MM.1S (cell line): ENCODE results near the gene GULP1.

Source experiments
- DNase-seq: peaks from one replicate; pipeline ENCODE4 v3.0.0-alpha.2; 2015
- H2AFZ ChIP-seq: fragments of 300-600 bp; sonication (generic); 2 replicates; pipeline ENCODE4 v1.6.0; 2016; ENCODE audit warnings: antibody characterized with exemption, low read length
- H3F3A ChIP-seq: fragments of 300-600 bp; sonication (generic); 2 replicates; pipeline ENCODE4 v1.6.1; 2016; ENCODE audit warnings: mild to moderate bottlenecking, antibody characterized with exemption, low read length, moderate library complexity, mixed read lengths; ENCODE audit not compliant: insufficient read depth
- H3K27ac ChIP-seq: fragments of 300-600 bp; sonication (generic); 2 replicates; pipeline ENCODE4 v1.5.1; 2016; ENCODE audit warnings: mild to moderate bottlenecking, low read length
- H3K27me3 ChIP-seq: fragments of 300-600 bp; sonication (generic); replicated peaks from 2 replicates; pipeline ENCODE4 v1.6.0; 2016; ENCODE audit warnings: low read length; ENCODE audit not compliant: insufficient read depth
- H3K36me3 ChIP-seq: fragments of 300-600 bp; sonication (generic); replicated peaks from 2 replicates; pipeline ENCODE4 v1.6.1; 2016; ENCODE audit warnings: mild to moderate bottlenecking, low read length, mixed read lengths; ENCODE audit not compliant: insufficient read depth
- H3K4me1 ChIP-seq: fragments of 300-600 bp; sonication (generic); 2 replicates; pipeline ENCODE4 v1.6.1; 2016; ENCODE audit warnings: low read length, mixed read lengths
- H3K4me2 ChIP-seq: fragments of 300-600 bp; sonication (generic); 2 replicates; pipeline ENCODE4 v1.6.0; 2016; ENCODE audit warnings: low read depth, low read length
- H3K4me3 ChIP-seq: fragments of 300-600 bp; sonication (generic); 2 replicates; pipeline ENCODE4 v1.5.1; 2016; ENCODE audit warnings: low read length, mixed read lengths
- H3K79me2 ChIP-seq: fragments of 300-600 bp; sonication (generic); 2 replicates; pipeline ENCODE4 v1.6.1; 2016; ENCODE audit warnings: mixed run types, low read length, mixed read lengths
- H3K9ac ChIP-seq: fragments of 300-600 bp; sonication (generic); 2 replicates; pipeline ENCODE4 v1.6.1; 2016; ENCODE audit warnings: low read length, mixed read lengths
- H3K9me2 ChIP-seq: fragments of 300-600 bp; sonication (generic); replicated peaks from 2 replicates; pipeline ENCODE4 v1.6.1; 2016; ENCODE audit warnings: mild to moderate bottlenecking, low read length, mixed read lengths; ENCODE audit not compliant: insufficient read depth
- H3K9me3 ChIP-seq: fragments of 300-600 bp; sonication (generic); replicated peaks from 2 replicates; pipeline ENCODE4 v1.6.1; 2016; ENCODE audit warnings: mild to moderate bottlenecking, low read length, mixed read lengths; ENCODE audit not compliant: insufficient read depth
- H4K20me1 ChIP-seq: fragments of 300-600 bp; sonication (generic); 2 replicates; pipeline ENCODE4 v1.6.1; 2016; ENCODE audit warnings: mild to moderate bottlenecking, low read length, moderate library complexity, mixed read lengths; ENCODE audit not compliant: insufficient read depth
- CTCF ChIP-seq: fragments of 300-600 bp; sonication (generic); IDR thresholded peaks from 2 replicates; pipeline ENCODE4 v1.5.1; 2016; ENCODE audit warnings: antibody characterized with exemption, low read length, mixed read lengths
- EZH2 ChIP-seq: fragments of 300-600 bp; sonication (generic); optimal IDR thresholded peaks from 2 replicates; pipeline ENCODE3; 2017; ENCODE audit warnings: low read depth, mild to moderate bottlenecking, antibody characterized with exemption, low read length, mixed read lengths
- EZH2phosphoT487 ChIP-seq: fragments of 300-600 bp; sonication (generic); IDR thresholded peaks from 2 replicates; pipeline ENCODE4 v1.6.1; 2018; ENCODE audit warnings: antibody characterized with exemption, low read length

Gene GULP1

GRCh38 chr2:188383158-188383557 lies 91.5 kb downstream of the GULP1 start:
- Histone ChIP-seq H3K9me2 (no peaks in the 10 kb centered on the region), H3K27me3 (no peaks in the 10 kb centered on the region), H3K79me2 (no peaks in the 10 kb centered on the region), H3K4me2 (no peak overlapping the region), H3K27ac (no peak overlapping the region), H3F3A (no peaks in the 10 kb centered on the region), H2AFZ (no peak overlapping the region), H3K4me1 (no peaks in the 10 kb centered on the region), H4K20me1 (no peaks in the 10 kb centered on the region), H3K4me3 (no peak overlapping the region), H3K9me3 (no peaks in the 10 kb centered on the region), H3K9ac (no peak overlapping the region), H3K36me3 (no peaks in the 10 kb centered on the region)
- TF ChIP-seq EZH2: no peak
- no peak for TF ChIP-seq EZH2phosphoT487
- TF ChIP-seq CTCF: no peak
- DNase-seq: peak; percentile 31

- no peaks in the 10 kb centered on the region for H3K9me2 ChIP-seq
- no peak overlapping the region for H3K9ac ChIP-seq
- TF ChIP-seq CTCF: no peak
- no peak overlapping the region for H2AFZ ChIP-seq
- no peaks in the 10 kb centered on the region for H3F3A ChIP-seq
- no peak for DNase-seq
- no peak overlapping the region for H3K27ac ChIP-seq
- no peaks in the 10 kb centered on the region for H4K20me1 ChIP-seq
- H3K27me3 ChIP-seq: no peaks in the 10 kb centered on the region
- no peaks in the 10 kb centered on the region for H3K36me3 ChIP-seq
- no peak overlapping the region for H3K4me3 ChIP-seq
- no peaks in the 10 kb centered on the region for H3K4me1 ChIP-seq
- H3K79me2 ChIP-seq: no peaks in the 10 kb centered on the region
- H3K4me2 ChIP-seq: no peak overlapping the region
- H3K9me3 ChIP-seq: no peaks in the 10 kb centered on the region
Measured at GRCh38 chr2:188385857-188386256, 94.2 kb downstream of the GULP1 start.

GRCh38 chr2:188388831-188389230 lies 97.2 kb downstream of the GULP1 start:
- no peaks in the 10 kb centered on the region for H3K79me2 ChIP-seq
- no peaks in the 10 kb centered on the region for H3K9me2 ChIP-seq
- H3K4me3 ChIP-seq: no peak overlapping the region
- H4K20me1 ChIP-seq: no peaks in the 10 kb centered on the region
- no peaks in the 10 kb centered on the region for H3K4me1 ChIP-seq
- no peaks in the 10 kb centered on the region for H3K27me3 ChIP-seq
- H3K9ac ChIP-seq: no peak overlapping the region
- no peak for DNase-seq
- TF ChIP-seq EZH2 (no peak), CTCF (no peak), EZH2phosphoT487 (no peak)
- no peaks in the 10 kb centered on the region for H3K9me3 ChIP-seq
- H2AFZ ChIP-seq: no peak overlapping the region
- no peak overlapping the region for H3K4me2 ChIP-seq
- H3F3A ChIP-seq: no peaks in the 10 kb centered on the region
- no peaks in the 10 kb centered on the region for H3K36me3 ChIP-seq
- no peak overlapping the region for H3K27ac ChIP-seq

GRCh38 chr2:188391354-188391753 lies 99.7 kb downstream of the GULP1 start:
- TF ChIP-seq CTCF (no peak), EZH2phosphoT487 (no peak), EZH2 (no peak)
- DNase-seq: no peak
- H3K4me3 ChIP-seq: no peak overlapping the region

More at GRCh38 chr2:188391354-188391753, 99.7 kb downstream of the GULP1 start:
- H4K20me1 ChIP-seq: no peaks in the 10 kb centered on the region
- no peak overlapping the region for H3K9ac ChIP-seq
- H3K36me3 ChIP-seq: no peaks in the 10 kb centered on the region
- no peak overlapping the region for H3K27ac ChIP-seq
- no peaks in the 10 kb centered on the region for H3K27me3 ChIP-seq
- H3K79me2 ChIP-seq: no peaks in the 10 kb centered on the region
- no peak overlapping the region for H2AFZ ChIP-seq
- H3K4me1 ChIP-seq: no peaks in the 10 kb centered on the region
- H3K9me2 ChIP-seq: no peaks in the 10 kb centered on the region
- no peaks in the 10 kb centered on the region for H3F3A ChIP-seq
- H3K4me2 ChIP-seq: no peak overlapping the region
- no peaks in the 10 kb centered on the region for H3K9me3 ChIP-seq
